GM21737 (cell line): Measurements from ENCODE around the gene PPP2R2D.

ENCODE experiments used
- ATAC-seq: cut with Tn5 transposase; IDR thresholded peaks from one replicate; pipeline ENCODE4 v1.9.1; 2021; ENCODE audit warnings: mild to moderate bottlenecking, moderate library complexity; ENCODE audit not compliant: unreplicated experiment

Gene PPP2R2D

GRCh38 chr10:131900350-131901152 is at the start of gene PPP2R2D:
Gene PPP2R2D, plus strand, starts transcription at chr10:131901008. Its CDS starts 141 bp downstream, at chr10:131901149.
- ATAC-seq = peak; percentile 87

- ATAC-seq = no peak
Measured at GRCh38 chr10:131851346-131851745, 49.5 kb upstream of the PPP2R2D start.

- no peak for ATAC-seq
Measured at GRCh38 chr10:131852176-131852822, 48.5 kb upstream of the PPP2R2D start.

DNA sequence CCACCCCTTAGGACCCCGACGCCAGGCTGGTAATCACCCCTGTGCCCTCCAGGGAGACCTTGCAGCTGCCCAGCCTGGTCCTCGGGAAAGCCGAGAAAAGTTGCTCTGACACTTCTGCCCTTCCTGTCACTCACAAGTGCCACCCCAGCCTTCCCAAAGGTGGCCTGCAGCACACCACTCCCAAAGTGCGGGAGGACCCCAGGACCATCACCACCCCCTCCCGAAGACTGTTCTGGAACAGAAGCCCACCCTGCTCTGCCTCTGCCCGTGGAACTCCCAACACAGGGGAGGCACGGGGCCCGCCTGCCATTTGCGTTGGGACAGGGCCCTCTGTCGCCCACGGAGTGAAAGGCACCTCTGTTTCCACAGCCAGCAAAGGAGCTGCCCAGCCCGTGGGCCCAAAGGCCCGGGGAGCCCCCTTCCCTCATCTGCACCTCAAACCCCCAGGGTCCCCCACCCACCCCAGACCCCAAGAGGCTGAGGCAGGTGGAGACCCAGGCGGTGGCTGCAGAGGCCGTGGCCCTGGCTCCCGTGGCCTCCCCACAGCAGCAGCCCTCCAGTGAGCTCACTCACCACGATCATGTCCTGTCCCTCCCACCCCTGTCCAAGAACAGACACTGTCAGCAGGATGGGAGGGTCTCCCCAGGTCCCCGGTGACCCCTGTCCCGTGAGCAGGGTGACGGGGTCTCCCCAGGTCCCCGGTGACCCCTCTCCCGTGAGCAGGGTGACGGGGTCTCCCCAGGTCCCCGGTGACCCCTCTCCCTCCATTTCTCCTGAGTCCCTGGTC is 47.8 kb upstream of the PPP2R2D start:
- no peak for ATAC-seq

- no peak for ATAC-seq
Measured at GRCh38 chr10:131853610-131853964, 47.2 kb upstream of the PPP2R2D start.

- no peak for ATAC-seq
Measured at GRCh38 chr10:131854579-131855335, 46.1 kb upstream of the PPP2R2D start.

DNA sequence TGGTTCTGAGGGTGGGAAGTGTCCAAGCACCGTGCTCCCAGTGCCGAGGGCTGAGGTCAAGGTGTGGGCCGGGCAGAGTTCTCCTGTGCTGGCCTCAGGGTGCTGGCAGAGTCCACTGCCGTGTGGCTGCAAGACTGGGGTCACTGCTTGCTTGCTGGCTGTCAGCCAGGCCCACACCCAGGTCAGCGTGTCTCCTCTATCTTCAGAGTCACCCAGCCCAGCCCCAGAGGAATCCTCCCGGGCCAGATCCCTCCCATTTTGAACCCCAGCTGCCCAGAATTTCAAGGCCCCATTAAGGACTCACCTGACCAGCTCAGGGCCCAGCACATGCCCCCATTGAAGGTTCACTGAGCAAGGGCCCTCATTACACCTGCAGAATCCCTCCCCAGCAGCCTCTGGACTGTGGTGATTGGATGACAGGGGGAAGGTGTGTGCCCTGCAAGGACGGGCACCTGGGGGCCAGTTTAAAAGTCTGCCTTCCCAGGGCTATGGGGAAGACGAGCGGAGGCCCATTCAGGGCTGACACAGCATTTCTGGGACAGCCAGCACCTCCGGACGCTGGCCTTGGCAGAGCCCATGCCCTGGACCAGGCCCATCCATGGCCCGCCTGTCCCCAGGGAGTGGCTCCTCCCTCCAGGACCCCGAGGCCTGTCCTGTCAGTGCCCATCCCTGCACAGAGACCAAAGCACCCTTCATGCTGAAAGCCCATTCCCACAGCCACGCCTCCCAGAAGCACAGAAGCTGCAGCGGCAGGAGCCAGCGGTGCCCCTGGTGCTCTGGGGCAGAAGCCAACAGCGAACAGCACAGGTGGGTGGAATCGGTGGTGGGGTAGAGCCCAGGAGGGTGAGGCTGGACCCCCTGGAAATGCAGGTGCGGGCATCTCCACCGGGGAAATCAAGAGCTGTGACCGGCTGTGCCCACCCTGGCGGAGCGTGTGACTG is 45.1 kb upstream of the PPP2R2D start:
- no peak for ATAC-seq

GRCh38 chr10:131856441-131857094 is 44.2 kb upstream of the PPP2R2D start:
- ATAC-seq = no peak

DNA sequence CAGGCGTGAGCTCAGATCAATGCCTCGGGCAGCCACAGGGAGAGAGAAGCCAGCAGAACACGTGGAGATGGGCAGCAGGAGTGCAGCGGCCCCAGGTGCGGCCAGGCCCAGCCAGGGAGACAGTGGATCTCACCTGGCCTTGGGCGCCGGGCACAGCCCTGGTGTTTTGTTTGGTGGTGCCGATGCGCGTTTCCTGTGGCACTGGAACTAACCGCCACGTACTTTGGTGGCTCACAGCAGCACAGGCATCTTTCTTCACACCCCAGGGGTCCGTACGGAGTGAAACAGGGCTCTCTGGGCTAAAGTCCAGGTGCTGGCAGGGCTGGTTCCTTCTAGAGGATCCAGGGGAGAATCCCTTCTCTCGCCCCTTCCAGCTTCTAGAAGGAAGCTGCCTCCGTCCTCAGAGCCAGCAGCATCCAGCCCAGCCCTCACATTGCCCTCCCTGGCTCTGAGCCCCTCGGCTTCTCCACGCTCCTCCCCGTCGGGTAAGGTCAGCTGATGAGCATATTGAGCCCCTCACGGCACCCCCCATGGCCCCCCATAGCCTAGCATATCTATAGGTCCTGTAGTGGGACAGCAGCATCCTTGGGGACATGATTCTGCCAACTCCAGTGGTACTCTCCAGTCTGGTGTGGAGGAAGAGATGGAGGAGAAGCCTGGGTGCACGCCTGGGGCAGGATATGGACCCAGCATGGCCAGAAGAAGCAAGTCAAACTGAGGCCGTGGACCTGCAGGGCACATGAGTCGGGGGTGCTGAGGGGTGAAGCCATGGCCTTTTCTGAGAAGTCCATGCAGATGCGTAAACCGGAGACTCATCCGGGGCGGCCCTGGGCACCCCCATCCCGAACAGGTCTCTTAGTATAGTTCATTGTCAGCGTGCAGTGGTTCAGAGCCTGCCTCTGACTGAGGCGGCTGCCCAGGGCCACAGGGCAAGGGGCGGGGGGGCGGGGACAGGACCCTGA is 43.4 kb upstream of the PPP2R2D start:
- ATAC-seq = no peak

DNA sequence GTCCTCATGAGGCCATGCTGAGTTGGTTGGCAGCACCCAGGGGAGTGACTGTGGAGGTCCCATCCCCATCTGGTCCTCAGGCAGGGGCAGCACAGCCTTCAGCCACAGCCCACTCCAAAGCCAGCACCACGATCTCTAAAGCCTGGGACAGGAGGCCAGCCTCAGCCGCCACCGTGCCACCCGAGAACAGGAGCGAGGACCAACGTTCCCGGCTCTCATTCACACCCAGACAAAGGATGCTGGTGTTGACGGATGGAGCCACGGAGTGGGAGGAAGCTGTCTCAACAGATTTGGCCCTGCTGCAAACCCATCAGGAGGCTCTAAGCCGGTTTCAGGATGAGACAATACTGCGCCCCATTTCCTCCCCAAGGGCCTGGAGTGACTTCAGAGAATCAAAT is 42.7 kb upstream of the PPP2R2D start:
- ATAC-seq = no peak

DNA sequence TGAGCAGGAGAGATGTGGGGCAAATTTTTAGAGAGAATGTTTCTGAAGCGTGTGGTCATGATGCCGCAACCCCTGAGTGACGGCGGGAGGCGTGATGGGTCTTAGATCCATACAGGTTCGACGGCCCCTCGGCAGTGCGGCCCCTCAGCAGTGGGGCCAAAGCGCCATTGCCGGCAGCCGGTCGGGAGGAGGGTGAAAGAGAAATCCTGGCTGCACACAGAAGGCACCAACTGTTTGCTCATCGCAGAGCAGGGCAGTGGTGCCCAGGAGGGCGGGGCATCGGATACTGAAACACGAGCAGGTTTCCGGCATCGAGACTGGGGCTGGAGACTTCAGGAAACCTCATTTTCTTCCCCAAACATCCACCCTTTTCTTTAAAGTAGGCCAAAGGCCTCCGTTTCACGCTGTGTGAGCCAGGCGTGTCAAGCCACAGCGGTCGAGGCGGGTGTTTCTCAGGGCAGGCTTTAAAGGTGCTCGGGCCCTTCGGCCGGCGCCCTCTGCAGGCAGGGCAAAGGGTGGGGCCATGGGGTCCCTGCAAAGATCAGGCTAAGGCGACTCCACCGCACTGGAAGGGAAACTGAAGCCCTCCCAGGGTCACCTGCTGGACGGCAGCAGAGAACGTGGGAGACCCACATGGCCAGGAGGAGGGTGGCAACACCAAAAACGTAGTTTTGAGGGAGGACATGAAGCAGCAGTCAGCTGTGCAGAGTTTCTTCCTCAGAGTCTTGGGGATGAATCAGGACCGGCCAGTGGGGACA is 42.0 kb upstream of the PPP2R2D start:
- no peak for ATAC-seq

- no peak for ATAC-seq
Measured at GRCh38 chr10:131859341-131860020, 41.3 kb upstream of the PPP2R2D start.

DNA sequence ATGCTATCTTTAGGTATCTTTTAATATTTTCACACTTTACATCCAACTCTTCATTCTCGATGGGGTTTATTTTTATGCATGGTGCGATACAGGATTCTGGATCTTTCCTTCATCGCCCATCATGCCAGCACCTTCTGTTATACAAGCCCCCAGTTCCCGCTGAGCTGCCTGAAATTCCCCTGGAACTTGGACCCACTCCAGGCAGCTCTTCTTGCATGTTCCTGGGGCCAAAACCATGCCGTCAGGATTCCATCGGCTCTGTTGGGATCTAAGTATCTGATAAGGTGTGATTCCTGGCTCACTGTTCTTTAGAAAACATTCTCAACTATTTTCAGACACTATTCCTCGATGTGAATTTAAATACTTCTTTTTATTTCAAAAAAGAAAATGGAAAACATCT is 40.5 kb upstream of the PPP2R2D start:
- no peak for ATAC-seq

GRCh38 chr10:131860806-131861440 is 39.9 kb upstream of the PPP2R2D start:
- no peak for ATAC-seq

GRCh38 chr10:131862548-131862947 is 38.3 kb upstream of the PPP2R2D start:
- ATAC-seq = no peak

- ATAC-seq = no peak
Measured at GRCh38 chr10:131865223-131865917, 35.4 kb upstream of the PPP2R2D start.
